ENCODE results near the gene HYLS1.

- TF ChIP-seq CTCF (IDR thresholded peaks at IDR 0.05) (no peak), POLR2AphosphoS5 (IDR thresholded peaks at IDR 0.05; ENCODE audit: insufficient read depth in 1 of 2, low read depth in 1 of 2) (no peak)
Measured at GRCh38 chr11:125949271-125950177, 62.1 kb downstream of the HYLS1 start.
